Heart left ventricle (tissue), 16 donors: ENCODE data around the gene LSM14A. TPM values are rescaled to one million over a fixed set of nuclear protein-coding genes. Genes with fewer than 3 reads are reported as not detected.

Experiments
- ATAC-seq, 4 donors: fragments of 200-7000 bp; cut with Tn5 transposase; one replicate each; pipeline ENCODE4 v1.9.1; 2020 to 2022; ENCODE audit warnings: moderate library complexity in 4 of 4, mild to moderate bottlenecking in 3 of 4, moderate number of reproducible peaks in 1 of 4
- DNase-seq, 5 donors: peaks; one replicate each; pipeline ENCODE4 v3.0.0-alpha.2; 2020
- H3K27ac ChIP-seq, 12 donors: fragments of 200-600 bp; sonication (generic) in 4 of 12; one replicate each; pipeline versions ENCODE4 v1.5.0 to v1.8.0; 2016 to 2022; ENCODE audit warnings: mild to moderate bottlenecking in 2 of 12
- H3K27me3 ChIP-seq, 9 donors: fragments of 200-600 bp; sonication (generic) in 2 of 9; one replicate each; pipeline versions ENCODE4 v1.5.1 to v1.8.0; 2016 to 2022; ENCODE audit warnings: mild to moderate bottlenecking in 3 of 9
- H3K36me3 ChIP-seq, 9 donors: fragments of 200-600 bp; sonication (generic) in 2 of 9; one replicate each; pipeline versions ENCODE4 v1.5.0 to v1.8.0; 2018 to 2022; ENCODE audit warnings: mild to moderate bottlenecking in 2 of 9
- H3K4me1 ChIP-seq, 12 donors: fragments of 200-600 bp; sonication (generic) in 4 of 12; one replicate each; pipeline versions ENCODE4 v1.5.0 to v1.8.0; 2016 to 2022; ENCODE audit warnings: mild to moderate bottlenecking in 3 of 12
- H3K4me3 ChIP-seq, 12 donors: fragments of 200-600 bp; sonication (generic) in 4 of 12; one replicate each; pipeline versions ENCODE4 v1.5.0 to v1.8.0; 2017 to 2022; ENCODE audit warnings: mild to moderate bottlenecking in 9 of 12, moderate library complexity in 4 of 12
- H3K9me3 ChIP-seq, 12 donors: fragments of 200-600 bp; sonication (generic) in 4 of 12; one replicate each; pipeline versions ENCODE4 v1.5.0 to v1.8.0; 2016 to 2022; ENCODE audit warnings: mild to moderate bottlenecking in 1 of 12
- CTCF ChIP-seq, 12 donors: fragments of 200-600 bp; sonication (generic) in 4 of 12; IDR thresholded peaks; one replicate each; pipeline versions ENCODE4 v1.5.0 to v1.8.0; 2018 to 2022; ENCODE audit warnings: antibody characterized with exemption in 12 of 12, mild to moderate bottlenecking in 5 of 12
- POLR2A ChIP-seq, 2 donors: fragments of 450-650 bp; IDR thresholded peaks; one replicate each; pipeline ENCODE4 v1.6.1; 2017; ENCODE audit warnings: antibody characterized with exemption in 2 of 2, mild to moderate bottlenecking in 2 of 2, moderate library complexity in 2 of 2
- WGBS, 4 donors: extraction: QIAGEN DNeasy Blood & Tissue Kit in 2 of 4; methylation state at CpG; one replicate each; pipeline versions ENCODE4 v1.1.5 to v1.1.7; 2013 to 2018; 5-methylcytosine and 5-hydroxymethylcytosine counted together
- intact Hi-C, 10 donors: fragments of 100-400 bp; cut with DNase I; formaldehyde crosslinking; loops; one replicate each; pipeline versions ENCODE4 v1.11.1 to v1.14.2; 2022
- polyA plus RNA-seq, 2 donors: library from polyadenylated mRNA; stranded (reverse); fragments of 200-250 nt; gene quantifications; one replicate each; pipeline ENCODE4 v1.2.3, GENCODE V29; 2013
- total RNA-seq, 9 donors: library from RNA; depleted of rRNA in 2 of 9; stranded (reverse); fragments of >200 nt in 2 of 9; fragmentation: NEBNext Ultra II Directional in 3 of 9; extraction: Animal tissue kit (Norgen Biotek cat#: 25700) in 3 of 9; gene quantifications; one replicate each; pipeline versions ENCODE4 v1.1.0 to v1.2.4, GENCODE V29; 2016 to 2023
- donor health status: ischemic (EF 13 %, LVEDD 7.1; RV severe dilation, severe dysfunction).
- donor health status: healthy with polysubstance abuse.
- donor health status: DM: no; HTN: yes; CAD: no.
- donor health status: DM: no; HTN: no; CAD: no.
- donor health status: ischemic (EF 25% LVEDD 6.9; RV normal size, moderate dysfunction).
- donor health status: ischemic (EF 25% LVEDD 5.7; RV mildly dilated, moderate dysfunction).
- donor health status: healthy.
- donor health status: DM: yes; HTN: yes; CAD: no.
- donor health status: ischemic (EF 35%, LVEDD 5.7; RV mildly dilated, moderate dysfunction).
- donor health status: nonischemic (EF 11% LVEDD 7.7; RV severe dilation, severe dysfunction).
- donor health status: DM: yes; HTN: yes; CAD: no.
- donor health status: PGD.
- donor health status: ischemic (EF 29% LVEDD 5.4; RV normal size, mild dysfunction).
- donor health status: nonischemic (EF 23%, LVEDD 6.1; RV moderate dilation, normal function).

LSM14A gene
- total and polyA plus RNA-seq, 11 donors, result 34.6 to 109 (median 70.5) TPM

- ATAC-seq (no peak), DNase-seq (no peak)
- H3K27ac ChIP-seq, result peak overlapping the region in 2 of 12 donors; percentile 14 to 38
- H3K4me1 ChIP-seq, result peaks cover 0 to 23% (median 0%) of the 10 kb centered on the region in 12 donors
- H3K27me3 ChIP-seq, result no peaks in the 10 kb centered on the region
- no peaks in the 10 kb centered on the region for H3K9me3 ChIP-seq
- WGBS, 4 donors, result 80 to 91% (median 85%) methylated on average over 18 of the region's 18 CpGs
- H3K36me3 ChIP-seq, result peaks cover 0 to 97% (median 87%) of the 10 kb centered on the region in 9 donors
- intact Hi-C loops, result no loop called here
- no peak overlapping the region for H3K4me3 ChIP-seq
- TF ChIP-seq CTCF (IDR thresholded peaks at IDR 0.05) (no peak), POLR2A (IDR thresholded peaks at IDR 0.05) (no peak)
These were observed 45.9 kb downstream of the LSM14A start for GRCh38 chr19:34217952-34218817.

- H3K4me3 ChIP-seq, result no peak overlapping the region
- 61 to 75% (median 72%) methylated on average over 2 of the region's 2 CpGs for WGBS, 4 donors
- ATAC-seq (no peak), DNase-seq (no peak)
- H3K36me3 ChIP-seq, result peaks cover 0 to 97% (median 87%) of the 10 kb centered on the region in 9 donors
- no peaks in the 10 kb centered on the region for H3K9me3 ChIP-seq
- TF ChIP-seq POLR2A (IDR thresholded peaks at IDR 0.05) (no peak), CTCF (IDR thresholded peaks at IDR 0.05) (no peak)
- no peaks in the 10 kb centered on the region for H3K27me3 ChIP-seq
- peak overlapping the region in 2 of 12 donors; percentile 14 to 38 for H3K27ac ChIP-seq
- H3K4me1 ChIP-seq, result peaks cover 0 to 23% (median 0%) of the 10 kb centered on the region in 12 donors
- intact Hi-C loops, result no loop called here
These were observed 46.5 kb downstream of the LSM14A start for GRCh38 chr19:34218818-34219164.

GRCh38 chr19:34220472-34221063 lies 48.3 kb downstream of the LSM14A start:
- WGBS, 4 donors, result 64 to 74% (median 68%) methylated on average over 4 of the region's 4 CpGs
- no peaks in the 10 kb centered on the region for H3K9me3 ChIP-seq
- no peak overlapping the region for H3K4me3 ChIP-seq
- TF ChIP-seq POLR2A (IDR thresholded peaks at IDR 0.05) (no peak), CTCF (IDR thresholded peaks at IDR 0.05) (peak; percentile 59 to 81 (median 70))
- H3K36me3 ChIP-seq, result peaks cover 0 to 97% (median 87%) of the 10 kb centered on the region in 9 donors
- ATAC-seq, result peak in 3 of 4 donors; percentile 53 to 65 (median 54)
- peak in 4 of 5 donors; percentile 40 to 66 (median 59) for DNase-seq
- H3K27ac ChIP-seq, result no peak overlapping the region
- no peaks in the 10 kb centered on the region for H3K27me3 ChIP-seq
- peaks cover 0 to 32% (median 0%) of the 10 kb centered on the region in 12 donors for H3K4me1 ChIP-seq
- intact Hi-C loops, result loop anchor here in 1 of 10 donors (10.0 kb wide), 1 partner anchor 124 kb away; no protein-coding TSS in a partner anchor

- 69 to 85% (median 81%) methylated on average over 1 of the region's 1 CpG for WGBS, 4 donors
These were observed 50.1 kb downstream of the LSM14A start for GRCh38 chr19:34222386-34222785.

More at GRCh38 chr19:34222386-34222785, 50.1 kb downstream of the LSM14A start:
- Histone ChIP-seq H3K9me3 (no peaks in the 10 kb centered on the region), H3K27ac (no peak overlapping the region), H3K4me3 (no peak overlapping the region), H3K36me3 (peaks cover 0 to 99% (median 86%) of the 10 kb centered on the region in 9 donors), H3K4me1 (peaks cover 0 to 30% (median 0%) of the 10 kb centered on the region in 12 donors), H3K27me3 (no peaks in the 10 kb centered on the region)
- intact Hi-C loops, result loop anchor here in 1 of 10 donors (10.0 kb wide), 1 partner anchor 122 kb away; no protein-coding TSS in a partner anchor
- DNase-seq (no peak), ATAC-seq (no peak)
- TF ChIP-seq CTCF (IDR thresholded peaks at IDR 0.05) (no peak), POLR2A (IDR thresholded peaks at IDR 0.05) (no peak)
